Activated naive CD8-positive, alpha-beta T cell treated with anti-CD3 and anti-CD28 coated beads for 36 hours (primary cell): ENCODE measurements around the gene TMEM242. TPM values are rescaled to one million over a fixed set of nuclear protein-coding genes. Genes with fewer than 3 reads are reported as not detected.
A peak's percentile ranks its signal among the peaks of the same experiment; 100 is the strongest.
"Not testable (repeated sequence)": the region's sequence is repeated elsewhere in the genome, so short reads cannot be mapped to it uniquely, and the experiment has no call there.

ENCODE experiments used
- DNase-seq: peaks from one replicate; pipeline ENCODE4 v3.0.0; 2021
- H3K27ac Mint-ChIP-seq: one replicate; pipeline ENCODE4 v1.8.0; 2022; ENCODE audit warnings: mild to moderate bottlenecking, moderate library complexity, mixed read lengths
- H3K27me3 Mint-ChIP-seq: one replicate; pipeline ENCODE4 v1.8.0; 2022; ENCODE audit warnings: mild to moderate bottlenecking, mixed read lengths
- H3K36me3 Mint-ChIP-seq: one replicate; pipeline ENCODE4 v1.8.0; 2021; ENCODE audit warnings: mild to moderate bottlenecking, mixed read lengths
- H3K4me1 Mint-ChIP-seq: one replicate; pipeline ENCODE4 v1.8.0; 2021; ENCODE audit warnings: mixed read lengths
- H3K4me3 Mint-ChIP-seq: one replicate; pipeline ENCODE4 v1.8.0; 2022; ENCODE audit warnings: mild to moderate bottlenecking, moderate library complexity, mixed read lengths
- H3K9me3 Mint-ChIP-seq: one replicate; pipeline ENCODE4 v1.8.0; 2022; ENCODE audit warnings: mixed read lengths
- total RNA-seq, 2 experiments: library from RNA; stranded (reverse); gene quantifications; one replicate each; pipeline ENCODE4 v1.2.3, GENCODE V29; 2021

The TMEM242 gene
- total RNA-seq, 2 experiments from 2014 or later: 10.2 to 10.5 TPM

GRCh38 chr6:157333537-157333936 is 10.2 kb upstream of the TMEM242 start:
- DNase-seq: no peak
- Mint-ChIP-seq H3K4me1 (no peaks in the 10 kb centered on the region), H3K27ac (no peak overlapping the region), H3K9me3 (no peaks in the 10 kb centered on the region), H3K4me3 (no peak overlapping the region), H3K36me3 (no peaks in the 10 kb centered on the region), H3K27me3 (peaks cover 57% of the 10 kb centered on the region)

DNA sequence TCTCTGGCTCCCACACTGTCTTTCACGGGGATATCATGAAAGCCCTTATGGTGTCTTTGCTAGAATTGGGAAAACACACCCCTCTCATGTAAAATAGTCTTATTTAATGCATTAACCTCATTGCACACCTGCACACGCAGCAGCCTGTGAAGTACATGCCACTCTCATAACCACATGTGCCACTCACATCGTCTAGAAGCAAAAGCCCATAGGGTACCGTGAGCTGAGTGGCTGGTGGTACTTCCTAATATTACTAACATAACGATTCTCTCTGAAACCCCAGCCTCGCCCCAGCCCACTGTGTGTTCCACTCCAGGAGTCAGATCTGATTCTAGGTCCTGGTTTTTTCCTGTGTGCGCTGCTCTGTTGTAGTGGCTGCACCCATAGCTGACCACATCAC is 9.5 kb upstream of the TMEM242 start:
- Mint-ChIP-seq H3K27ac (no peak overlapping the region), H3K27me3 (peaks cover 64% of the 10 kb centered on the region), H3K36me3 (no peaks in the 10 kb centered on the region), H3K4me3 (no peak overlapping the region), H3K4me1 (no peaks in the 10 kb centered on the region), H3K9me3 (no peaks in the 10 kb centered on the region)
- DNase-seq: no peak

- H3K27me3 Mint-ChIP-seq: peaks cover 64% of the 10 kb centered on the region
- H3K36me3 Mint-ChIP-seq: no peaks in the 10 kb centered on the region
- peaks cover 5% of the 10 kb centered on the region for H3K4me1 Mint-ChIP-seq
- no peak overlapping the region for H3K27ac Mint-ChIP-seq
- no peaks in the 10 kb centered on the region for H3K9me3 Mint-ChIP-seq
- no peak overlapping the region for H3K4me3 Mint-ChIP-seq
- no peak for DNase-seq
Observed at GRCh38 chr6:157330831-157331230, 7.5 kb upstream of the TMEM242 start.

DNA sequence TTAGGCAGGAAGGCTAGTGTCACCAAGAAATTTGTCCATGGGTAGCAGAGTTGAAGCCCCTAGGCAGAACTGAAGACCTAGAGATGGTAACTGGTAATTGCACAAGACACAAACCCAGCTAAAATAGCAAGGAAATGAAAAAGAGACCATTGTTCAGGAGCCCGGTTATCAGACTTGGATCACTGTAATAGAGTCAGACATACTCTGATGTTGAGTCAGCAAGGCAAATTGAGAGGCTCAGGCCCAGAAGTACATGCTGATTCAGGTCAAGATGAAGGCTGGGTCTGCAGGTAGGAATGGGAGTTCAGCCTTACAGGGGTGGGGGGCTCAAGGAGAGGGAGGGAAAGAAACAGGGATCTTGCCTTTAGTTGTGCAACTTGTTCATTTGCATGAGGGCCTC is 6.5 kb upstream of the TMEM242 start:
- no peak overlapping the region for H3K4me3 Mint-ChIP-seq
- H3K4me1 Mint-ChIP-seq: peaks cover 13% of the 10 kb centered on the region
- DNase-seq: no peak
- H3K36me3 Mint-ChIP-seq: no peaks in the 10 kb centered on the region
- no peak overlapping the region for H3K27ac Mint-ChIP-seq
- H3K27me3 Mint-ChIP-seq: peaks cover 65% of the 10 kb centered on the region
- H3K9me3 Mint-ChIP-seq: no peaks in the 10 kb centered on the region

- H3K27ac Mint-ChIP-seq: no peak overlapping the region
- H3K36me3 Mint-ChIP-seq: no peaks in the 10 kb centered on the region
- peaks cover 60% of the 10 kb centered on the region for H3K27me3 Mint-ChIP-seq
- H3K4me3 Mint-ChIP-seq: no peak overlapping the region
- H3K9me3 Mint-ChIP-seq: no peaks in the 10 kb centered on the region
- H3K4me1 Mint-ChIP-seq: peaks cover 20% of the 10 kb centered on the region
- DNase-seq: no peak
Observed at GRCh38 chr6:157328108-157328692, 4.9 kb upstream of the TMEM242 start.

DNA sequence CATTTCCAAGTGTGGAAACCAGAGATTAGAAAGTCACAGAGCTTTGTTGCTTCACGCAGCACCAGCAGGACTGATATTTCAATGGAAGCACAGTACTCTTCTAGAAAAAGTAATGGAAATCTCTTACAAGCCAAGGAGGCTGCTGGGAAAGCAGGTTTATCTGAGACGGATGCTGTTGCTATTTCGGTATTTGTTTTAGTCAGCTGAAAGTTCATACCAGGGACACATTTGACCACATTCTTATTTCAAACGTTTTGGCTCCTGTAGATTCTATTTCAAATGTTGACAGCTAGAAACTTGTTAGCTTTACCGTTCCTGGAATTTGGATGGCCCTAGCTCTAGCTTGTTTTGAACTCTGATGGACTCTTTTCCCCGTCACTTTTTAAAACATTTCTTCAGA is 3.7 kb upstream of the TMEM242 start:
- no peak for DNase-seq
- Mint-ChIP-seq H3K9me3 (no peaks in the 10 kb centered on the region), H3K36me3 (no peaks in the 10 kb centered on the region), H3K27ac (no peak overlapping the region), H3K4me1 (peaks cover 21% of the 10 kb centered on the region), H3K4me3 (no peak overlapping the region), H3K27me3 (peaks cover 54% of the 10 kb centered on the region)

- DNase-seq: no peak
- Mint-ChIP-seq H3K27ac (no peak overlapping the region), H3K27me3 (peaks cover 54% of the 10 kb centered on the region), H3K4me3 (no peak overlapping the region), H3K36me3 (no peaks in the 10 kb centered on the region), H3K4me1 (peaks cover 23% of the 10 kb centered on the region), H3K9me3 (no peaks in the 10 kb centered on the region)
Observed at GRCh38 chr6:157325069-157325805, 1.9 kb upstream of the TMEM242 start.

- H3K4me1 Mint-ChIP-seq: peaks cover 23% of the 10 kb centered on the region
- DNase-seq: peak; percentile 37
Observed at GRCh38 chr6:157323966-157324300, 614 bp upstream of the TMEM242 start.

GRCh38 chr6:157322792-157323254 is 496 bp downstream of the TMEM242 start:
- Mint-ChIP-seq H3K36me3 (no peaks in the 10 kb centered on the region), H3K9me3 (no peaks in the 10 kb centered on the region), H3K27me3 (peaks cover 34% of the 10 kb centered on the region), H3K27ac (peak overlapping the region; percentile 91), H3K4me3 (peak overlapping the region; percentile 96), H3K4me1 (peaks cover 23% of the 10 kb centered on the region)
- peak; percentile 83 for DNase-seq

More at GRCh38 chr6:157323966-157324300, 614 bp upstream of the TMEM242 start:
- H3K27me3 Mint-ChIP-seq: peaks cover 44% of the 10 kb centered on the region
- peak overlapping the region; percentile 96 for H3K4me3 Mint-ChIP-seq
- H3K36me3 Mint-ChIP-seq: no peaks in the 10 kb centered on the region
- no peaks in the 10 kb centered on the region for H3K9me3 Mint-ChIP-seq
- peak overlapping the region; percentile 91 for H3K27ac Mint-ChIP-seq

DNA sequence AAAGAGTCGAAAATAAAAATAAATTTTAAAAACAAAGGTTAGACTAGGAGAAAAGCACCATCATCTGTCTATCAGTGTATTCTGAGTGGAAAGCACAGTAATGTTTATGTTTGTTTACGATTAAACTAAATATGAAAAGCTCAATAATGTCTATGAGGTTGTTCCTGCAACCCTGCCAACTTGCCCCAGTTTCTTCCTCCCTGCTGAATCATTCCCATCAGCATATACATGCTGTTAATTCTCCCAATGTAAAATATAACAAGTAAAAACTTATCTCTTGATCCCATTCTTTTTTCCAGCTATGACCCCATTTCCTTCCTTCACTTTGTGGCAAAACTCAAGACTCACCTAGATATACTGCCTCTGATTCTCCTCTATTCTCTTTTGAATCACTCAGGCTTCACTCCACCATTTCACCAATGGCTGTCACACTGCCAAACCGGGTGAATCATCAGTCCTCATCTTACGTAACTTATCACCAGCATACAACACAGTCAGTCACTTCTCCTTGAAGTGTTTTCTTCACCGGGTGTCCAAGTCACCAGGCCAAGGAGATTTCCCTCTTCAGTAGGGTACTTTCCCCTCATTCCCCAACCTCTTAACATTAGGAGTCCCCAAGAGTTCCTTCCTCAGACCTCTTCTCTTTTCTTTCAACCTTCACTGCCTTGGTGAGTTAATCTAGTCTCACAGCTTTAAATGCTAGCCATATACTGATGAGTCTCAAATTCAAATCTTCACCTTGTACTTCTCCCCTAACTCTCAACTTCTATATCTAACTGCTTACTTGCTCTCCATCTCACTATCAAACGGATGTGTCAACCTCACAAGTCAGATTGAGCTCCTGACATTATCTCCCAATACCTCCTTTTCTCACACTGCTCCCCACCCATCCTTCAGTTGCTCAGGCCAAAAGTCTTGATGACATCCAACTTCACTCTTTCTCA is 6.2 kb downstream of the TMEM242 start:
- H3K4me1 Mint-ChIP-seq: peaks cover 10% of the 10 kb centered on the region
- no peaks in the 10 kb centered on the region for H3K27me3 Mint-ChIP-seq
- no peak overlapping the region for H3K4me3 Mint-ChIP-seq
- peaks cover 6% of the 10 kb centered on the region for H3K36me3 Mint-ChIP-seq
- H3K27ac Mint-ChIP-seq: peak overlapping the region; percentile 7
- H3K9me3 Mint-ChIP-seq: no peaks in the 10 kb centered on the region
- no peak for DNase-seq

DNA sequence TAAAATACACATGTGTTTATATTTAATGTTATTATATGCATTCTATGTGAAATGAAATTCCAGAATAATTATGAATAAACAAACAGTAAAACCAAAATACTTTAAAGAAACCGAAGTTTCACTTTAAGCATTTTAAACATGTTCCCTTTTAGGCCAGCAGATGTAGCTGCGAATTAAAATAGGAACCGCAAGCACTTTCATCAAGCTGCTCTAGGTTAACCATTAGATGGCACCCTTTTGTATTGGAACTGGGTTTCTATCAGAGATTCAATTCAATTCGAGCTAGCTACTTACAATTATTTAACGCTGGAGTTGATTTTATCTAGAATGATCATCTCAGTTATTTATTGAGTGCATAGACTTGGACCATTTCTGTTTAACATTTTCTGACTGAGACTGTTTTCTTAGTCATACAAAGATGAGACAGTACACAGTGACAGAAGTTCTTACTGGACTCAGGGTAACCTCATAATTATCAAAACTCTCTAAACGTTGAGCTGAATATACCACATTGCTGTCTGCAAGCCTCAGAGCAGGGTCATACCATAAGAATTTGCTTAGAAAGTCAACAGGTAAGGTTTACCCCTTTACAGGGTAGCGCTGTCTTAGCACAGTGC is 8.5 kb downstream of the TMEM242 start:
- Mint-ChIP-seq H3K4me1 (peaks cover 8% of the 10 kb centered on the region), H3K9me3 (no peaks in the 10 kb centered on the region), H3K27me3 (no peaks in the 10 kb centered on the region), H3K27ac (no peak overlapping the region), H3K4me3 (no peak overlapping the region), H3K36me3 (peaks cover 6% of the 10 kb centered on the region)
- no peak for DNase-seq

DNA sequence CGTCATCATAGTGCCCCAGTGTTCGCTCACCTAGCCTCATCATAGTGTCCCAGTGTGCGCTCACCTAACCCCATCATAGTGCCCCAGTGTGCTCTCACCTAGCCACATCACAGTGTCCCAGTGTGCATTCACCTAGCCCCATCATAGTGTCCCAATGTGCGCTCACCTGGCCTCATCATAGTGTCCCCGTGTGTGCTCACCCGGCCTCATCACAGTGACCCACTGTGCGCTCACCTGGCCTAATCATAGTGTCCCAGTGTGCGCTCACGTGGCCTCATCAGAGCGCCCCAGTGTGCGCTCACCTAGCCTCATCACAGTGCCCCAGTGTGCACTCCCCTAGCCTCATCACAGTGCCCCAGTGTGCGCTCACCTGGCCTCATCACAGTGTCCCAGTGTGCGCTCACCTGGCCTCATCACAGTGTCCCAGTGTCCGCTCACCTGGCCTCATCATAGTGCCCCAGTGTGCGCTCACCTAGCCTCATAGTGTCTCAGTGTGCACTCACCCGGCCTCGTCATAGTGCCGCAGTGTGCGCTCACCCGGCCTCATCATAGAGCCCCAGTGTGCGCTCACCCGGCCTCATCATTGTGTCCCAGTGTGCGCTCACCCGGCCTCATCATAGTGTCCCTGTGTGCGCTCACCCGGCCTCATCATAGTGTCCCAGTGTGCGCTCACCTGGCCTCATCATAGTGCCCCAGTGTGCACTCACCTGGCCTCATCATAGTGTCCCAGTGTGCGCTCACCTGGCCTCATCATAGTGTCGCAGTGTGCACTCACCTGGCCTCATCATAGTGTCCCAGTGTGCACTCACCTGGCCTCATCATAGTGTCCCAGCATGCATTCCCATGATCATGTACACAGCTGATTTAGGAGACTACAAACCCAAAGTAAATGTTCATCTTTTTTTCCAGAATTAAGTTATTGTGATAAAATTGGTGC is 9.5 kb downstream of the TMEM242 start:
- Mint-ChIP-seq H3K9me3 (no peaks in the 10 kb centered on the region), H3K4me3 (no peak overlapping the region), H3K36me3 (peaks cover 6% of the 10 kb centered on the region), H3K4me1 (peaks cover 8% of the 10 kb centered on the region), H3K27me3 (no peaks in the 10 kb centered on the region), H3K27ac (no peak overlapping the region)
- DNase-seq: no peak

- no peak for DNase-seq
- H3K27me3 Mint-ChIP-seq: no peaks in the 10 kb centered on the region
- no peak overlapping the region for H3K4me3 Mint-ChIP-seq
- peaks cover 6% of the 10 kb centered on the region for H3K36me3 Mint-ChIP-seq
- H3K4me1 Mint-ChIP-seq: peaks cover 8% of the 10 kb centered on the region
- H3K27ac Mint-ChIP-seq: no peak overlapping the region
- H3K9me3 Mint-ChIP-seq: no peaks in the 10 kb centered on the region
Observed at GRCh38 chr6:157312757-157313156, 10.6 kb downstream of the TMEM242 start.

DNA sequence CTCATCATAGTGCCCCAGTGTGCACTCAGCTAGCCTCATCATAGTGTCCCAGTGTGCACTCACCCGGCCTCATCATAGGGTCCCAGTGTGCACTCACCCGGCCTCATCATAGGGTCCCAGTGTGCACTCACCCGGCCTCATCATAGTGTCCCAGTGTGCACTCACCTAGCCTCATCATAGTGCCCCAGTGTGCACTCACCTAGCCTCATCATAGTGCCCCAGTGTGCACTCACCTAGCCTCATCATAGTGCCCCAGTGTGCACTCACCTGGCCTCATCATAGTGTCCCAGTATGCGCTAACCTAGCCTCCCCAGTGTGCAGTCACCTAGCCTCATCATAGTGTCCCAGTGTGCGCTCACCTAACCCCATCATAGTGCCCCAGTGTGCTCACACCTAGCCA is 12.6 kb downstream of the TMEM242 start:
- not testable (repeated sequence) for H3K27me3 Mint-ChIP-seq

More for the DNA sequence above, 12.6 kb downstream of the TMEM242 start:
- H3K9me3 Mint-ChIP-seq, H3K4me3 Mint-ChIP-seq, H3K27ac Mint-ChIP-seq, DNase-seq, H3K4me1 Mint-ChIP-seq, H3K36me3 Mint-ChIP-seq: not testable (repeated sequence)
